Smooth muscle cell (in vitro differentiated cells): Measurements from ENCODE around the gene SRMS. TPM values are rescaled to one million over a fixed set of nuclear protein-coding genes. Genes with fewer than 3 reads are reported as not detected.

ENCODE experiments used
- DNase-seq: peaks from one replicate; lab custom pipeline; 2025; ENCODE audit not compliant: unreplicated experiment; lab: John Stamatoyannopoulos, UW
- H2AFZ ChIP-seq: fragments of 200-600 bp; sonication (generic); 2 replicates; pipeline ENCODE4 v1.6.0; 2016; ENCODE audit warnings: antibody characterized with exemption, low read depth, mild to moderate bottlenecking
- H3F3A ChIP-seq: fragments of 200-600 bp; sonication (generic); 2 replicates; pipeline ENCODE4 v1.6.0; 2017; ENCODE audit warnings: antibody characterized with exemption, low read depth
- H3K27ac ChIP-seq: fragments of 200-600 bp; sonication (generic); 2 replicates; pipeline ENCODE4 v1.5.1; 2016; ENCODE audit warnings: low read depth, mild to moderate bottlenecking
- H3K27me3 ChIP-seq: fragments of 200-600 bp; sonication (generic); 2 replicates; pipeline ENCODE4 v1.6.1; 2016; ENCODE audit warnings: low read depth, mild to moderate bottlenecking
- H3K36me3 ChIP-seq: fragments of 200-600 bp; sonication (generic); 2 replicates; pipeline ENCODE4 v1.5.1; 2016; ENCODE audit warnings: low read depth
- H3K4me1 ChIP-seq: fragments of 200-600 bp; sonication (generic); 2 replicates; pipeline ENCODE4 v1.5.1; 2016; ENCODE audit warnings: low read depth
- H3K4me2 ChIP-seq: fragments of 200-600 bp; sonication (generic); 2 replicates; pipeline ENCODE4 v1.6.0; 2016; ENCODE audit warnings: mild to moderate bottlenecking
- H3K4me3 ChIP-seq: fragments of 200-600 bp; sonication (generic); 2 replicates; pipeline ENCODE4 v1.5.1; 2016; ENCODE audit warnings: mild to moderate bottlenecking
- H3K79me2 ChIP-seq: fragments of 200-600 bp; sonication (generic); 2 replicates; pipeline ENCODE4 v1.6.0; 2016; ENCODE audit warnings: low read depth, mild to moderate bottlenecking
- H3K9ac ChIP-seq: fragments of 200-600 bp; sonication (generic); 2 replicates; pipeline ENCODE4 v1.6.0; 2016; ENCODE audit warnings: low read depth
- H3K9me3 ChIP-seq: fragments of 200-600 bp; sonication (generic); replicated peaks from 2 replicates; pipeline ENCODE4 v1.5.1; 2016; ENCODE audit warnings: low read depth
- H4K20me1 ChIP-seq: fragments of 200-600 bp; sonication (generic); 2 replicates; pipeline ENCODE4 v1.6.0; 2016; ENCODE audit warnings: low read depth
- CTCF ChIP-seq: fragments of 200-600 bp; sonication (generic); IDR thresholded peaks from 2 replicates; pipeline ENCODE4 v1.5.1; 2017; ENCODE audit warnings: borderline replicate concordance, mild to moderate bottlenecking, antibody characterized with exemption; ENCODE audit not compliant: insufficient read depth, poor library complexity, severe bottlenecking
- WGBS: methylation state at CpG from one replicate; pipeline ENCODE4 v1.1.7; 2016; ENCODE audit warnings: low lambda C conversion rate; 5-methylcytosine and 5-hydroxymethylcytosine counted together
- polyA plus RNA-seq: library from polyadenylated mRNA; unstranded; fragments of >200 nt; fragmentation: Nextera tagmentation; extraction: Ambion mirVana; gene quantifications from 2 replicates; pipeline ENCODE4 v1.2.1, GENCODE V29; 2016
- total RNA-seq: library from RNA; depleted of rRNA; stranded (reverse); fragments of >200 nt; gene quantifications from 2 replicates; pipeline ENCODE4 v1.2.3, GENCODE V29; 2014

SRMS gene
- total and polyA plus RNA-seq, 2 experiments from 2014 or later = not detected

- no peaks in the 10 kb centered on the region for H3K9me3 ChIP-seq
- TF ChIP-seq CTCF = no peak
- H3K4me1 ChIP-seq = peaks cover 11% of the 10 kb centered on the region
- H3K27me3 ChIP-seq = no peaks in the 10 kb centered on the region
- peaks cover 48% of the 10 kb centered on the region for H4K20me1 ChIP-seq
- H3K4me3 ChIP-seq = no peak overlapping the region
- no peak overlapping the region for H3K4me2 ChIP-seq
- H3F3A ChIP-seq = no peaks in the 10 kb centered on the region
- H3K9ac ChIP-seq = no peak overlapping the region
- 67% methylated on average over 2 of the region's 2 CpGs for WGBS
- H2AFZ ChIP-seq = no peak overlapping the region
- peaks cover 7% of the 10 kb centered on the region for H3K79me2 ChIP-seq
- no peak for DNase-seq
- H3K36me3 ChIP-seq = no peaks in the 10 kb centered on the region
- H3K27ac ChIP-seq = no peak overlapping the region
Observed at GRCh38 chr20:63525971-63526370, 21.6 kb downstream of the SRMS start.

DNA sequence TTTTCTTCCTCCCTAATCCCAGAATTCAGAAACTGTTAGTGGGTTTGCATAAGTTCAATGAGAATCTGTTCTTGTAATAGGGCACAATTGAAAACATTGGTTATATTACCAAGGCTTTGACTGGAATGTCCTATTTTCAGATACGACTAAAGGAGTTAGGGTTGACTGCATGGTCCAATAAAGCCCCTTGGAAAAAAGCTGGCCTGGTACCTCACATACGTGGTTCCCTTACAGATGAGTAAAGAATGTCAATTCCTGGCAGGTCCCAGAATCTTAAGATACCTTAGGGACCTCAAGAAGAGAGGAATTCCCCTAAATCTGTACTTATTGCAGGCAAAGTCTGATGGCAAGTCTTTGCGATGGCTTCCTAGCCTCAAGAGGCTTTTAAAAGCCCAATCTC lies 22.4 kb downstream of the SRMS start:
- peaks cover 11% of the 10 kb centered on the region for H3K79me2 ChIP-seq
- H2AFZ ChIP-seq = no peak overlapping the region
- H3K27ac ChIP-seq = no peak overlapping the region
- H3F3A ChIP-seq = no peaks in the 10 kb centered on the region
- H3K9ac ChIP-seq = no peak overlapping the region
- WGBS = 79% methylated on average over 3 of the region's 3 CpGs
- H3K4me1 ChIP-seq = peaks cover 11% of the 10 kb centered on the region
- no peaks in the 10 kb centered on the region for H3K36me3 ChIP-seq
- TF ChIP-seq CTCF = no peak
- no peaks in the 10 kb centered on the region for H3K27me3 ChIP-seq
- no peak for DNase-seq
- H3K4me3 ChIP-seq = no peak overlapping the region
- H4K20me1 ChIP-seq = peaks cover 48% of the 10 kb centered on the region
- no peak overlapping the region for H3K4me2 ChIP-seq
- H3K9me3 ChIP-seq = no peaks in the 10 kb centered on the region

- no peak for TF ChIP-seq CTCF
- H2AFZ ChIP-seq = no peak overlapping the region
- H3K36me3 ChIP-seq = no peaks in the 10 kb centered on the region
- no peak overlapping the region for H3K27ac ChIP-seq
- H3K27me3 ChIP-seq = no peaks in the 10 kb centered on the region
- H3K9ac ChIP-seq = no peak overlapping the region
- H3K4me1 ChIP-seq = peaks cover 17% of the 10 kb centered on the region
- no peaks in the 10 kb centered on the region for H3F3A ChIP-seq
- WGBS = 92% methylated on average over 11 of the region's 11 CpGs
- H3K9me3 ChIP-seq = no peaks in the 10 kb centered on the region
- no peak for DNase-seq
- no peak overlapping the region for H3K4me3 ChIP-seq
- H3K79me2 ChIP-seq = peaks cover 11% of the 10 kb centered on the region
- H3K4me2 ChIP-seq = no peak overlapping the region
- H4K20me1 ChIP-seq = peaks cover 48% of the 10 kb centered on the region
Observed at GRCh38 chr20:63522981-63523611, 24.5 kb downstream of the SRMS start.
